Activated naive CD4-positive, alpha-beta T cell treated with anti-CD3 and anti-CD28 coated beads for 36 hours (primary cell): Measurements from ENCODE around the gene FAM228B. TPM values are rescaled to one million over a fixed set of nuclear protein-coding genes. Genes with fewer than 3 reads are reported as not detected.
"Not testable (repeated sequence)": the region's sequence is repeated elsewhere in the genome, so short reads cannot be mapped to it uniquely, and the experiment has no call there.

Experiments used
- CTCF ChIA-PET: fragments of 350-600 bp; sonication (Branson Sonifier 250); formaldehyde crosslinking; loops from one replicate; lab custom pipeline; 2021; ENCODE audit warnings: antibody characterized with exemption; lab: Charles Lee
- DNase-seq: peaks from one replicate; pipeline ENCODE4 v3.0.0-alpha.2; 2020
- H3K27ac Mint-ChIP-seq: one replicate; pipeline ENCODE4 v1.8.0; 2021; ENCODE audit warnings: mild to moderate bottlenecking, mixed read lengths
- H3K27me3 Mint-ChIP-seq: one replicate; pipeline ENCODE4 v1.8.0; 2021; ENCODE audit warnings: low read depth, mixed read lengths
- H3K36me3 Mint-ChIP-seq: one replicate; pipeline ENCODE4 v1.8.0; 2021; ENCODE audit warnings: low read depth, mixed read lengths
- H3K4me1 Mint-ChIP-seq: one replicate; pipeline ENCODE4 v1.8.0; 2021; ENCODE audit warnings: low read depth, mixed read lengths
- H3K4me3 Mint-ChIP-seq: one replicate; pipeline ENCODE4 v1.8.0; 2021; ENCODE audit warnings: mild to moderate bottlenecking, moderate library complexity, mixed read lengths
- H3K9me3 Mint-ChIP-seq: one replicate; pipeline ENCODE4 v1.8.0; 2021; ENCODE audit warnings: mixed read lengths
- intact Hi-C: fragments of 100-400 bp; cut with micrococcal nuclease; formaldehyde crosslinking; loops from one replicate; pipeline ENCODE4 v1.15.1; 2023
- total RNA-seq, 2 experiments: library from RNA; stranded (reverse); gene quantifications; one replicate each; pipeline ENCODE4 v1.2.3, GENCODE V29; 2021

The FAM228B gene
- total RNA-seq, 2 experiments from 2014 or later, result 3.6 to 4.1 TPM

GRCh38 chr2:24104110-24104650 lies 19.1 kb upstream of the FAM228B start:
- no peak overlapping the region for H3K27ac Mint-ChIP-seq
- no peak overlapping the region for H3K4me3 Mint-ChIP-seq
- H3K4me1 Mint-ChIP-seq, result no peaks in the 10 kb centered on the region
- CTCF ChIA-PET, result no interaction called here
- intact Hi-C loops, result no loop called here
- peaks cover 24% of the 10 kb centered on the region for H3K9me3 Mint-ChIP-seq
- DNase-seq, result no peak
- peaks cover 11% of the 10 kb centered on the region for H3K36me3 Mint-ChIP-seq
- no peaks in the 10 kb centered on the region for H3K27me3 Mint-ChIP-seq

GRCh38 chr2:24104906-24105305 lies 18.4 kb upstream of the FAM228B start:
- H3K27me3 Mint-ChIP-seq, result no peaks in the 10 kb centered on the region
- peaks cover 9% of the 10 kb centered on the region for H3K36me3 Mint-ChIP-seq
- peaks cover 20% of the 10 kb centered on the region for H3K9me3 Mint-ChIP-seq
- DNase-seq, result no peak
- H3K27ac Mint-ChIP-seq, result no peak overlapping the region
- no peaks in the 10 kb centered on the region for H3K4me1 Mint-ChIP-seq
- no peak overlapping the region for H3K4me3 Mint-ChIP-seq
- intact Hi-C loops, result no loop called here
- CTCF ChIA-PET, result interaction anchor here (0.5 kb wide), 1 partner anchor 165 kb away, joined by 4 read pairs; no protein-coding TSS in a partner anchor

GRCh38 chr2:24105816-24106215 lies 17.5 kb upstream of the FAM228B start:
- H3K36me3 Mint-ChIP-seq, result peaks cover 7% of the 10 kb centered on the region
- no peak overlapping the region for H3K27ac Mint-ChIP-seq
- H3K27me3 Mint-ChIP-seq, result no peaks in the 10 kb centered on the region
- peaks cover 20% of the 10 kb centered on the region for H3K9me3 Mint-ChIP-seq
- no peaks in the 10 kb centered on the region for H3K4me1 Mint-ChIP-seq
- H3K4me3 Mint-ChIP-seq, result no peak overlapping the region
- no peak for DNase-seq
- CTCF ChIA-PET, result interaction anchor here (0.9 kb wide), 1 partner anchor 21 kb away, joined by 4 read pairs; the partner anchor contains the start of gene TP53I3
- intact Hi-C loops, result no loop called here

DNA sequence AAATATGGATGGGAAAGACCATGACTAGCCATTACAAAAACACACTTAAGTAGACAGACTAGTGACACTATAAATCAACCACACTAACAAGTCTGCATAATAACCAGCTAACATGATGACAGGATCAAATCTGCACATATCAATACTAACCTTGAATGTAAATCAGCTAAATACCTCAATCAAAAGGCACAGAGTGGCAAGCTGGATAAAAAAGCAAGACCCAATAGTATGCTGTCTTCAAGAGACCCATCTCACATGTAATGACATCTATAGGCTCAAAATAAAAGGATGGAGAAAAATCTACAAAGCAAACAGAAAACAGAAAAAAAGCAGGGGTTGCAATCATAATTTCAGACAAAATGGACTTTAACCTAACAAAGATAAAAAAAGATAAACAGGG lies 16.5 kb upstream of the FAM228B start:
- Mint-ChIP-seq H3K27me3 (no peaks in the 10 kb centered on the region), H3K36me3 (peaks cover 6% of the 10 kb centered on the region), H3K9me3 (peaks cover 20% of the 10 kb centered on the region), H3K4me3 (no peak overlapping the region), H3K27ac (no peak overlapping the region), H3K4me1 (no peaks in the 10 kb centered on the region)
- DNase-seq, result no peak
- CTCF ChIA-PET, result interaction anchor here (0.7 to 0.9 kb wide), 2 partner anchors 22 to 577 kb away, joined by 4 read pairs; partner anchors contain the start of gene TP53I3
- intact Hi-C loops, result no loop called here

GRCh38 chr2:24107336-24107735 lies 15.9 kb upstream of the FAM228B start:
- Mint-ChIP-seq H3K27ac (no peak overlapping the region), H3K36me3 (peaks cover 5% of the 10 kb centered on the region), H3K9me3 (peaks cover 20% of the 10 kb centered on the region), H3K27me3 (no peaks in the 10 kb centered on the region), H3K4me1 (no peaks in the 10 kb centered on the region), H3K4me3 (no peak overlapping the region)
- intact Hi-C loops, result no loop called here
- CTCF ChIA-PET, result interaction anchor here (0.7 kb wide), 1 partner anchor 576 kb away, joined by 4 read pairs; no protein-coding TSS in a partner anchor
- DNase-seq, result no peak

DNA sequence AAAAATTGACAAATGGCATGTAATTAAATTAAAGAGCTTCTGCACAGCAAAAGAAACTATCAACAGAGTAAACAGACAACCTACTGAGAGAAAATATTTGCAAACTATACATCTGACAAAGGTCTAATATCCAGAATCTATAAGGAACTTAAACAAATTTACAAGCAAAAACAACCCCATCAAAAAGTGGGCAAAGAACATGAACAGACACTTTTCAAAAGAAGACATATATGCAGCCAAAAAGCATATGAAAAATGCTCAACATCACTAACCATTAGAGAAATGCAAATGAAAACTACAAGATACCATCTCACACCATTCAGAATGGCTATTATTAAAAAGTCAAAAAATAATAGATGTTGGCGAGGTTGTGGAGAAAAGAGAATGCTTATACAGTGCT lies 13.8 kb upstream of the FAM228B start:
- H3K36me3 Mint-ChIP-seq, H3K27me3 Mint-ChIP-seq, H3K4me3 Mint-ChIP-seq, intact Hi-C loops, H3K27ac Mint-ChIP-seq, CTCF ChIA-PET, DNase-seq, H3K4me1 Mint-ChIP-seq: not testable (repeated sequence)
- peaks cover 22% of the 10 kb centered on the region for H3K9me3 Mint-ChIP-seq

- CTCF ChIA-PET, result interaction anchor here (0.5 to 1.2 kb wide), 2 partner anchors 27 to 701 kb away, joined by 5 read pairs; partner anchors contain the start of gene TP53I3
- intact Hi-C loops, result no loop called here
- H3K27me3 Mint-ChIP-seq, result no peaks in the 10 kb centered on the region
- no peak overlapping the region for H3K4me3 Mint-ChIP-seq
- H3K9me3 Mint-ChIP-seq, result peaks cover 22% of the 10 kb centered on the region
- H3K27ac Mint-ChIP-seq, result no peak overlapping the region
- no peak for DNase-seq
- H3K36me3 Mint-ChIP-seq, result peaks cover 5% of the 10 kb centered on the region
- no peaks in the 10 kb centered on the region for H3K4me1 Mint-ChIP-seq
Measured at GRCh38 chr2:24110660-24111303, 12.5 kb upstream of the FAM228B start.

GRCh38 chr2:24111407-24111901 lies 11.8 kb upstream of the FAM228B start:
- Mint-ChIP-seq H3K9me3 (peaks cover 19% of the 10 kb centered on the region), H3K27me3 (no peaks in the 10 kb centered on the region), H3K36me3 (peaks cover 5% of the 10 kb centered on the region), H3K27ac (no peak overlapping the region), H3K4me3 (no peak overlapping the region), H3K4me1 (no peaks in the 10 kb centered on the region)
- CTCF ChIA-PET, result interaction anchor here (0.6 to 1.2 kb wide), 3 partner anchors 27 to 32 kb away, joined by 3 to 5 read pairs (median 3); partner anchors contain the start of gene TP53I3
- no peak for DNase-seq
- intact Hi-C loops, result no loop called here

DNA sequence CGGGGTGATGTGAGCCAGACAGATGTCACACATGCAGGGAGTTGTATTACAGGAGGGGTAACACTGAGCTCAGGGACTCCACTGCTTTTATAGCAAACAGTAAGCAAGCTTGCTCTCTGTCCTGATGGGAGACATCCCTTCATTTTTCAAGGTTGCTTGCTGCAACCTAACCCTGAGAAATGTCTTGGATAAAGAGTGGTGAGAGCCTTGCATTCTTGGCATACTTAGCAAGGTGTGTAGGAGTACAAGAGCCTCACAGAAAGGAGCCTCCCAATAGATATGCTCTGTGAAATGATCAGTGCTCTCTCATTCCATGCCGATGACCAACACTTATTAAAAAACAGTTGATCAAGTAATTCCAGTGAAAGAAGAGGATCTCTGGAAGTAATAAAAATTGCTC lies 8.2 kb upstream of the FAM228B start:
- H3K36me3 Mint-ChIP-seq, result peaks cover 5% of the 10 kb centered on the region
- no peak overlapping the region for H3K27ac Mint-ChIP-seq
- CTCF ChIA-PET, result no interaction called here
- no peak overlapping the region for H3K4me3 Mint-ChIP-seq
- intact Hi-C loops, result no loop called here
- DNase-seq, result no peak
- no peaks in the 10 kb centered on the region for H3K27me3 Mint-ChIP-seq
- no peaks in the 10 kb centered on the region for H3K4me1 Mint-ChIP-seq
- peaks cover 1% of the 10 kb centered on the region for H3K9me3 Mint-ChIP-seq

DNA sequence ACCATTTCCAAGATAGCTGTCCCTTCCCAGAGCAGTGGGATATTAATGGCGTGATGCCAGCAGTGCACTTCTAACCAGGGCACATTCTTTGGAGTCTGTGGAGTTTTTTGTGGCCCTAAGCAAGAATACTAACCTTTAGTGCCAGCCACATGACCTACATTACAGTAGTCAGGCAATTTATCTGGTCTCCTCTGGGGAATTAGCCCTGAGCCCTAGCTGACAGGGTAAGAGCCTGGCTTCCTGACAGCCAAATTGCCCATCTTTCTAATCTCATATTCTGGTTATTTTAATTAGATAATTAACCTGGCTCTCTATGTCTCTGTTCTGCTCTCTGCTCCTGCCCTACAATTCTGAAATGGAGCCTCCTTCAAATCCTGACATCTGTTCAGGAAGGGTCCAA lies 5.4 kb upstream of the FAM228B start:
- H3K27ac Mint-ChIP-seq, result no peak overlapping the region
- peaks cover 5% of the 10 kb centered on the region for H3K36me3 Mint-ChIP-seq
- CTCF ChIA-PET, result no interaction called here
- H3K4me3 Mint-ChIP-seq, result no peak overlapping the region
- DNase-seq, result no peak
- H3K27me3 Mint-ChIP-seq, result no peaks in the 10 kb centered on the region
- H3K9me3 Mint-ChIP-seq, result peaks cover 1% of the 10 kb centered on the region
- intact Hi-C loops, result no loop called here
- H3K4me1 Mint-ChIP-seq, result no peaks in the 10 kb centered on the region

DNA sequence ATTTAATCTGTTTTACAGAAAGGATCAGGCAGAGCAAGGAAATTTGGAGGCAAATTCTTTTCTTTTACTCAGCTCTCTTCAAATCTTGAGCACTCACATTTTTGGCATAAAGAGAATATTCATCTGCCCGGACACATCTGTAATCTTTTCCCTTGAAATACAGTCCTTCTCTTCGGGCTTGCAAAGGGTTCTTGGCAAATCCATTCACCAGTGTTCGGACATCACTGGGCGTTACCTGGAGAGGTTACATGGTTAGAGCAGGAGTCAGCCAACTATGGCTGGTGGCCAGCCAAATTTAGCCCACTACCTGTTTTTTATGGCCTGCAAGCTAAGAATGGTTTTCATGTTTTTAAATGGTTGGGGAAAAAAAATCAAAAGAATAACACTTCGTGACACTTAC lies 2.2 kb upstream of the FAM228B start:
- intact Hi-C loops, result loop anchor here (5.0 kb wide), 1 partner anchor 179 kb away; the partner anchor contains the start of gene UBXN2A
- DNase-seq, result no peak
- CTCF ChIA-PET, result interaction anchor here (0.8 kb wide), 1 partner anchor 123 kb away, joined by 4 read pairs; no protein-coding TSS in a partner anchor

GRCh38 chr2:24121469-24121868 lies 1.8 kb upstream of the FAM228B start:
- DNase-seq, result no peak
- CTCF ChIA-PET, result interaction anchor here (0.8 to 0.9 kb wide), 2 partner anchors 123 to 194 kb away, joined by 4 read pairs; partner anchors contain the start of gene ATAD2B
- no peaks in the 10 kb centered on the region for H3K9me3 Mint-ChIP-seq
- peaks cover 5% of the 10 kb centered on the region for H3K27me3 Mint-ChIP-seq
- H3K4me1 Mint-ChIP-seq, result peaks cover 5% of the 10 kb centered on the region
- intact Hi-C loops, result loop anchor here (5.0 kb wide), 1 partner anchor 179 kb away; the partner anchor contains the start of gene UBXN2A
- H3K36me3 Mint-ChIP-seq, result no peaks in the 10 kb centered on the region
- no peak overlapping the region for H3K27ac Mint-ChIP-seq
- no peak overlapping the region for H3K4me3 Mint-ChIP-seq

More for the DNA sequence above, 2.2 kb upstream of the FAM228B start:
- Mint-ChIP-seq H3K27me3 (peaks cover 5% of the 10 kb centered on the region), H3K4me3 (no peak overlapping the region), H3K36me3 (no peaks in the 10 kb centered on the region), H3K4me1 (peaks cover 5% of the 10 kb centered on the region), H3K9me3 (no peaks in the 10 kb centered on the region), H3K27ac (no peak overlapping the region)
